ENCODE data around the gene ZNF311.

ZNF311 gene

DNA sequence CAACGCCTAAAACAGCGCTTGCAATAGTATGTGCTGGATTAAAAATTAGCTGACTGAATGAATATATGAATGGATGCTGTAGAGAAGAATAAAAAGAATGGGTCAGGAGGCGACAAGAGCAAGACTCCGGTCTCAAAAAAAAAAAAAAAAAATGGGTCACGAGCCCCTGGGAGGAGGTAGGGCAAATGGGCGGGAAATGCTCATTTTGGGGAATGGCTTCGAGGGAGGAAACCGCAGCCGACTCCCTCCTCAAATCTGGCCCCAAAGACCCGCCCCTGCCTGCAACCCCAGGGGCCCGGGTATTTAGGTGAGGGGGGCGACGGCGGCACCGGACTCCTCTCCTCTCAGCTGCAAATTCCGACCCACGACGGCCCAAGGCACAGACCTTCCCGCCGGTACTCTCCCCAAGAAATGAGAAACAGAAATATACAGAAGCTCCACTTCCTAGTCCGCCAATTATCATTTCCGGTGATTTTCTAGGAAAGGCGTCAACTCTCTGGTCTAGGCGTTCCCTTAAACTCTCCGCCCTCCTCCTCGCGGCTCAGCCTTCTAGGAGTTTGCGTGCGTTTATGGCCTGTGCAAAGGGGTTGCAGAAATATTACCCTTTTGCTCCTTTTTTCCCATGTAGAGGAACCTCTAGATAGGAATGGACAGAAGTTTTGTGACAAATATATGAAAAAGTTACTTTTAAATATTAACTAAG lies at the start of gene ZNF311:
ZNF311 (minus strand) TSS at position 133 of the 703 bp plus-strand sequence. CDS start 1,361 bp downstream, outside the sequence.
- CTCF ChIA-PET: interaction anchor here (1.2 kb wide), 1 partner anchor 11 kb away, joined by 3 read pairs; no protein-coding TSS in a partner anchor
- TF ChIP-seq, protein P1, sequence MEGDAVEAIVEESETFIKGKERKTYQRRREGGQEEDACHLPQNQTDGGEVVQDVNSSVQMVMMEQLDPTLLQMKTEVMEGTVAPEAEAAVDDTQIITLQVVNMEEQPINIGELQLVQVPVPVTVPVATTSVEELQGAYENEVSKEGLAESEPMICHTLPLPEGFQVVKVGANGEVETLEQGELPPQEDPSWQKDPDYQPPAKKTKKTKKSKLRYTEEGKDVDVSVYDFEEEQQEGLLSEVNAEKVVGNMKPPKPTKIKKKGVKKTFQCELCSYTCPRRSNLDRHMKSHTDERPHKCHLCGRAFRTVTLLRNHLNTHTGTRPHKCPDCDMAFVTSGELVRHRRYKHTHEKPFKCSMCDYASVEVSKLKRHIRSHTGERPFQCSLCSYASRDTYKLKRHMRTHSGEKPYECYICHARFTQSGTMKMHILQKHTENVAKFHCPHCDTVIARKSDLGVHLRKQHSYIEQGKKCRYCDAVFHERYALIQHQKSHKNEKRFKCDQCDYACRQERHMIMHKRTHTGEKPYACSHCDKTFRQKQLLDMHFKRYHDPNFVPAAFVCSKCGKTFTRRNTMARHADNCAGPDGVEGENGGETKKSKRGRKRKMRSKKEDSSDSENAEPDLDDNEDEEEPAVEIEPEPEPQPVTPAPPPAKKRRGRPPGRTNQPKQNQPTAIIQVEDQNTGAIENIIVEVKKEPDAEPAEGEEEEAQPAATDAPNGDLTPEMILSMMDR (IDR thresholded peaks at IDR 0.05; ENCODE audit: control extremely low read depth, extremely low read depth, low read depth, missing control alignments): no peak
- DNase-seq (ENCODE audit: extremely low spot score): no peak
- POLR2A ChIA-PET: no interaction called here

GRCh38 chr6:29051680-29052079 lies 46.6 kb upstream of the ZNF311 start:
- ChIA-PET POLR2A (no interaction called here), CTCF (interaction anchor here (1.4 to 1.8 kb wide), 2 partner anchors 12 to 215 kb away, joined by 3 to 4 read pairs; no protein-coding TSS in a partner anchor)
- DNase-seq (ENCODE audit: extremely low spot score): no peak
- TF ChIP-seq, protein P1 (IDR thresholded peaks at IDR 0.05; ENCODE audit: control extremely low read depth, extremely low read depth, low read depth, missing control alignments): no peak

GRCh38 chr6:29045075-29045474 lies 40.0 kb upstream of the ZNF311 start, which contains the start of gene OR2W1:
OR2W1 (minus strand) TSS chr6:29045175; CDS start chr6:29045175, 0 bp downstream.
- no peak for DNase-seq (ENCODE audit: extremely low spot score)
- TF ChIP-seq, protein P1 (IDR thresholded peaks at IDR 0.05; ENCODE audit: control extremely low read depth, extremely low read depth, low read depth, missing control alignments): no peak
- ChIA-PET POLR2A (no interaction called here), CTCF (interaction anchor here (0.9 to 1.7 kb wide), 2 partner anchors 9 to 12 kb away, joined by 3 to 4 read pairs; no protein-coding TSS in a partner anchor)

- TF ChIP-seq, protein P1 (IDR thresholded peaks at IDR 0.05; ENCODE audit: control extremely low read depth, extremely low read depth, low read depth, missing control alignments): no peak
- POLR2A ChIA-PET: no interaction called here
- DNase-seq (ENCODE audit: extremely low spot score): no peak
- CTCF ChIA-PET: no interaction called here
These were observed 30.8 kb upstream of the ZNF311 start for GRCh38 chr6:29035951-29036350.

GRCh38 chr6:29028821-29029220 lies 23.7 kb upstream of the ZNF311 start:
- TF ChIP-seq, protein P1 (IDR thresholded peaks at IDR 0.05; ENCODE audit: control extremely low read depth, extremely low read depth, low read depth, missing control alignments): no peak
- POLR2A ChIA-PET: no interaction called here
- CTCF ChIA-PET: interaction anchor here (1.0 to 1.4 kb wide), 3 partner anchors 11 to 191 kb away, joined by 3 read pairs; no protein-coding TSS in a partner anchor
- no peak for DNase-seq (ENCODE audit: extremely low spot score)

DNA sequence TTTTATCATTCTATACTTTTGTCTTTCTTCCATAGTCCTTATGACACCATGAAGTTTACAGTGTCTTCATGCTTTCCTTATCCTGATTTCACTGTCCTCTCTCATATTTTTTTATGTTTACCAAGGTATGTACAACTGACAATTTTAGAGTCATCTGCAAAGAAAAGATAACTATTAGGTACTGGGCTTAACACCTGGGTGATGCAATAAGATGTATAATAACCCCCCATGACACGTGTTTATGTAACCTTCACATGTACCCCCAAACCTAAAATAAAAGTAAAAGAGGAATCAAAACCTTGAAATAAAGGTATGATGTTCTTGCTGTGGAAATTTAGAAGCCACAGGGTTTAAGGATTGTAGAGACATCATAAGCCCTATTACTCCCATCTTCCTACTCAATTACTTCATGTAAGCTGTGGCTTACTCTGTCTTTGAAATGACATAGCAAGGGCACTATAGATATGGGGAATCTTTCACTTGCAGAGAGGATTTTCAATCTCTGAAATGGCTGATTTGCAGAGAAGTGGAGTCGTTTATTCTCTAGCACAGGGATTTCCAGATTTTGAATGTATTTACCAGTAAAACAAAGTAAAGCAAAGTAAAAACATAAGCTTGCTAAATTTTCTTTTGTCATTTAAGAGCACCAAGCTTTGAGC lies 20.9 kb upstream of the ZNF311 start:
- CTCF ChIA-PET: no interaction called here
- TF ChIP-seq, protein P1 (IDR thresholded peaks at IDR 0.05; ENCODE audit: control extremely low read depth, extremely low read depth, low read depth, missing control alignments): no peak
- POLR2A ChIA-PET: no interaction called here
- DNase-seq (ENCODE audit: extremely low spot score): no peak

Measured in GM10248 (cell line).